NT2/D1 (cell line): Measurements from ENCODE around the gene ITCH.

Experiments used
- DNase-seq: peaks from one replicate; pipeline ENCODE4 v3.0.0-alpha.2; 2011; ENCODE audit warnings: low read depth, low spot score
- H3K27me3 ChIP-seq: 2 replicates; pipeline ENCODE4 v1.6.0; 2011; ENCODE audit warnings: mild to moderate bottlenecking; ENCODE audit not compliant: insufficient read length, insufficient read depth
- H3K36me3 ChIP-seq: 2 replicates; pipeline ENCODE4 v1.6.1; 2011; ENCODE audit warnings: mild to moderate bottlenecking, low read length, mixed read lengths; ENCODE audit not compliant: insufficient read depth, insufficient read length
- H3K4me1 ChIP-seq: 2 replicates; pipeline ENCODE4 v1.5.1; 2011; ENCODE audit not compliant: insufficient read depth, insufficient read length
- H3K4me3 ChIP-seq: 2 replicates; pipeline ENCODE4 v1.5.1; 2011; ENCODE audit warnings: low read depth; ENCODE audit not compliant: insufficient read length
- H3K9ac ChIP-seq: 2 replicates; pipeline ENCODE4 v1.6.0; 2011; ENCODE audit warnings: low read depth; ENCODE audit not compliant: insufficient read length
- H3K9me3 ChIP-seq: 2 replicates; pipeline ENCODE4 v1.5.1; 2011; ENCODE audit warnings: mild to moderate bottlenecking, low read length; ENCODE audit not compliant: insufficient read depth
- SUZ12 ChIP-seq: IDR thresholded peaks from 2 replicates; pipeline ENCODE4 v1.6.1; 2011; ENCODE audit not compliant: insufficient read length, insufficient read depth; ENCODE audit errors: extremely low read depth
- YY1 ChIP-seq: IDR thresholded peaks from 2 replicates; pipeline ENCODE4 v1.6.1; 2011; ENCODE audit not compliant: insufficient read length, insufficient read depth
- ZNF274 ChIP-seq: IDR thresholded peaks from 2 replicates; pipeline ENCODE4 v1.6.1; 2011; ENCODE audit warnings: mild to moderate bottlenecking, low read depth, low read length

Gene ITCH

DNA sequence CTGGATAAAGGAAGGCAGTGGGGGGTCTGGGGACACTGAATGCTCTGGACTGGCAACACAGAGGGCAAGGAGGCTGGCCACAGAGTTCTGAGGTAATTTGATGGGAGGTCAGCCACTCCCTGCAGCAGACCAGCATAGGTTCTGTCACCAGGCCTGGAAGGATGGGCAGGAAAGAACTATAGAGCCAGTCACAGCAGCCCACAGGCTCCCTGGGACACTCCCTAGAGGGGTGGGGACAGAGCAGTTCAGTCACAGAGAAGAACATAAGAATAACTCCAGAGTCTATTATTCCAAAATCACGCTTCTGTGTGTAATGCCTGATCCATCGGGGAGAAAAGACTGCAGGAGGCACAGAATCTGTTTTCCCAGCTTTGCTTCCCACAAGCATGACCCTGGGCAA is 172.8 kb downstream of the ITCH start:
- Histone ChIP-seq H3K9me3 (no peaks in the 10 kb centered on the region), H3K36me3 (peaks cover 89% of the 10 kb centered on the region), H3K9ac (no peak overlapping the region), H3K4me3 (no peak overlapping the region), H3K4me1 (peaks cover 2% of the 10 kb centered on the region), H3K27me3 (no peaks in the 10 kb centered on the region)
- DNase-seq = no peak
- TF ChIP-seq YY1 = no peak
- no peak for TF ChIP-seq SUZ12
- TF ChIP-seq ZNF274 = no peak

- no peak overlapping the region for H3K4me3 ChIP-seq
- TF ChIP-seq ZNF274 (no peak), YY1 (no peak), SUZ12 (no peak)
- no peak for DNase-seq
- no peak overlapping the region for H3K9ac ChIP-seq
- H3K4me1 ChIP-seq = peaks cover 2% of the 10 kb centered on the region
- peaks cover 89% of the 10 kb centered on the region for H3K36me3 ChIP-seq
- H3K27me3 ChIP-seq = no peaks in the 10 kb centered on the region
- H3K9me3 ChIP-seq = no peaks in the 10 kb centered on the region
Measured at GRCh38 chr20:34536798-34537394, 173.8 kb downstream of the ITCH start.

DNA sequence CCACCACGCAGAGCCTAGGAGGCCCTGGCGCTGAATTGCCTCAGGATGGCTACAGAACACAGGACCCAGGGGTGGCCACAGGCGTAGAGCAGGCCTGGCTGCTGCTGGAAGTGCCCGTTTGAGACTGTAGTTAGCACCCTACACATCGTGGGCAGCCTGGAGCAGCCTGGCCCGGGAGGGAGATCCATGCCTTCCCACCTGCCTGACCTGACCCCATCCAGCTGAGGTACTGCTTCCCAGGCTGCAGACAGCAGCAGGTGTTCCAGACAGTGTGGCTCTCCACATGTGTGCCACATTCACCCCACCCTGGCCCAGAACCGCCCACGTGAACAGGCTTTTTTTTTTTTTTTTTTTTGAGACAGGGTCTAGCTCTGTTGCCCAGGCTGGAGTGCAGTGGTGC is 174.6 kb downstream of the ITCH start:
- Histone ChIP-seq H3K9me3 (no peaks in the 10 kb centered on the region), H3K4me3 (no peak overlapping the region), H3K27me3 (no peaks in the 10 kb centered on the region), H3K9ac (no peak overlapping the region), H3K4me1 (peaks cover 2% of the 10 kb centered on the region), H3K36me3 (peaks cover 87% of the 10 kb centered on the region)
- no peak for TF ChIP-seq ZNF274
- no peak for TF ChIP-seq SUZ12
- no peak for TF ChIP-seq YY1
- DNase-seq = no peak

DNA sequence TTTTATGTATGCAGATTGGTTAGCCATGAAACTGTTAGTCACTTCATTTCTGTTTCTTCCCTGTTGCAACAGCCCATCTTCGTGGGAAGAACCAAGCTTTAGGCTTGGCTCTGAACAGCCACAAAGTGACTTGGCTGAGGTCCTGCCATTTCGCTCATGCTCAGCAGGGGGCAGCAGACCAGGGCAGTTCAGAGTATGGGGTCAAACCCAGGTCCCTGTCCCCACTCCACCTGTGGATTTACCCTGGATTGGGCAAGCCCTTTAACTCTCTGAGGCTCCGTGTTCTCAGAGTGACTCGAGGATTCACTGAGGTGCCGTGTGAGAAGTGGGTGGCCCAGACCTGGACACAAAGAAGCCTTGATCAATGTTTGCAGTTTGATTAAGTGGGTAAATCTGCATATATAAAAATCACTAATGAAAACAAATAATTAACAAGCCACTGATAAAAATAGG is 175.6 kb downstream of the ITCH start:
- H3K9me3 ChIP-seq = no peaks in the 10 kb centered on the region
- DNase-seq = no peak
- H3K4me3 ChIP-seq = no peak overlapping the region
- peaks cover 5% of the 10 kb centered on the region for H3K4me1 ChIP-seq
- H3K9ac ChIP-seq = no peak overlapping the region
- no peak for TF ChIP-seq SUZ12
- TF ChIP-seq ZNF274 = no peak
- no peak for TF ChIP-seq YY1
- no peaks in the 10 kb centered on the region for H3K27me3 ChIP-seq
- peaks cover 80% of the 10 kb centered on the region for H3K36me3 ChIP-seq

DNA sequence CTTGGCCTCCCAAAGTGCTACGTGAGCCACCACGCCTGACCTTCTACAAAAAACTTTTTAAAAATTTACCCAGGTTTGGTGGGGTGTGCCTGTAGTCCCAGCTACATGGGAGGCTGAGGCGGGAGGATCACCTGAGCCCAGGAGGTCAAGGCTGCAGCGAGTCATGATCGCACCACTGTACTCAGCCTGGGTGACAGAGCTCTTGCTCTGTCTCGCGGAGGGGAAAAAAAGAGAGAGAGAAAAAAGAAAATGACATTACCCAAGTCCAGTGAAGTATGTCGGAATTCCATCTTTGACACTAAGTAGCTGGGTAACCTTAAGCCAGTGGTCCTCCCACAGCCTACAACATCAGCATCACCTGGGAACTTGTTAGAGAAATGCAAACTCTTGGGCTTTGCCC is 176.7 kb downstream of the ITCH start:
- H3K4me1 ChIP-seq = peaks cover 11% of the 10 kb centered on the region
- H3K27me3 ChIP-seq = no peaks in the 10 kb centered on the region
- TF ChIP-seq SUZ12 = no peak
- TF ChIP-seq YY1 = no peak
- no peak for TF ChIP-seq ZNF274
- no peaks in the 10 kb centered on the region for H3K9me3 ChIP-seq
- no peak overlapping the region for H3K9ac ChIP-seq
- no peak overlapping the region for H3K4me3 ChIP-seq
- H3K36me3 ChIP-seq = peaks cover 70% of the 10 kb centered on the region
- DNase-seq = no peak

DNA sequence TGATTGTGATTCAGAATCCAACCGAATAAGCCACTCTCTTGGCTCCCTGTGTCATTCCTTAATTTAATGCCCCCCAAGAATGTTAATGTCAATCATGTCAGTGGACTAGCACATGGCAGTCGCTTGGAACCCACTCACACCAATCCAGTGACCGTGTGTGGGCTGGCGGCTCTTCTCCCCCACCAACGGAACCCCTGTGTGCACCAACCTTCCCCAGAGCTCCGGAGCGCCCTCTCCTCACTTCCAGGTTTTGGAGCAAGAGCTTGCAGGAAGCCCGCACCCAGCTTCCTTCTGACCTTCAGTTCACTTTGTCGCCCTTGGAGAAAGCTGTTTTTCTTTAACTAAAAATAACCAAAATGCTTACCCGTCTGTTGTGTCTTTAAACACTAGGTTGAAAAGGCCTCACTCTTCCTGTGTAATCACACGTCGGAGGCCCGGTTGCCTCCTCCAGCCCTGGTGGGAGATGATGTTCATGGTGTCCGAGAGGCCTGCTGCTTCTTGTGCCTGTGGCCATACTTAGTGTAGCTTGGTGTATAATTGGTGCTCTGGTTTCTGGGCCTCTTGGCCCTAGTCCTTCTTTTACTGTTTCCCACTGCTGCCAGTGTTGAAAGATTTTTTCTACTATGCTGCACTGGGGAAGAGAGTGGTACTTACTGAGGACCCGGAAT is 177.7 kb downstream of the ITCH start:
- Histone ChIP-seq H3K4me3 (no peak overlapping the region), H3K9ac (no peak overlapping the region), H3K4me1 (peaks cover 11% of the 10 kb centered on the region), H3K36me3 (peaks cover 60% of the 10 kb centered on the region), H3K9me3 (no peaks in the 10 kb centered on the region), H3K27me3 (no peaks in the 10 kb centered on the region)
- DNase-seq = no peak
- TF ChIP-seq SUZ12 (no peak), ZNF274 (no peak), YY1 (no peak)

- TF ChIP-seq SUZ12 (no peak), ZNF274 (no peak), YY1 (no peak)
- no peak for DNase-seq
- Histone ChIP-seq H3K4me3 (no peak overlapping the region), H3K9me3 (no peaks in the 10 kb centered on the region), H3K4me1 (peaks cover 11% of the 10 kb centered on the region), H3K9ac (no peak overlapping the region), H3K27me3 (no peaks in the 10 kb centered on the region), H3K36me3 (peaks cover 55% of the 10 kb centered on the region)
Measured at GRCh38 chr20:34541264-34541901, 178.3 kb downstream of the ITCH start.
